GM12892 (cell line): Measurements from ENCODE around the gene KLHL40.

ENCODE experiments used
- POLR2A ChIP-seq: IDR thresholded peaks from 2 replicates; pipeline ENCODE4 v1.6.1; 2011; ENCODE audit warnings: low read depth, low read length, control low read depth
- POLR2AphosphoS5 ChIP-seq: IDR thresholded peaks from 2 replicates; pipeline ENCODE4 v1.6.1; 2011; ENCODE audit warnings: low read depth, low read length, control low read depth
- TAF1 ChIP-seq: IDR thresholded peaks from 2 replicates; pipeline ENCODE4 v1.6.1; 2011; ENCODE audit warnings: low read depth, mild to moderate bottlenecking, control low read depth, low read length, borderline replicate concordance

- TF ChIP-seq POLR2A (no peak), TAF1 (no peak), POLR2AphosphoS5 (no peak)
Observed at GRCh38 chr3:42698216-42698910, 13.0 kb downstream of the KLHL40 start.
